ENCODE results near the gene PLK3. TPM values are rescaled to one million over a fixed set of nuclear protein-coding genes. Genes with fewer than 3 reads are reported as not detected.

PLK3 gene
- total and polyA plus RNA-seq, 9 of the 15 experiments (the other 6 are each of a cell fraction or from before 2014, with no cell fraction given): 0.52 to 22.7 (median 11.0) TPM

DNA sequence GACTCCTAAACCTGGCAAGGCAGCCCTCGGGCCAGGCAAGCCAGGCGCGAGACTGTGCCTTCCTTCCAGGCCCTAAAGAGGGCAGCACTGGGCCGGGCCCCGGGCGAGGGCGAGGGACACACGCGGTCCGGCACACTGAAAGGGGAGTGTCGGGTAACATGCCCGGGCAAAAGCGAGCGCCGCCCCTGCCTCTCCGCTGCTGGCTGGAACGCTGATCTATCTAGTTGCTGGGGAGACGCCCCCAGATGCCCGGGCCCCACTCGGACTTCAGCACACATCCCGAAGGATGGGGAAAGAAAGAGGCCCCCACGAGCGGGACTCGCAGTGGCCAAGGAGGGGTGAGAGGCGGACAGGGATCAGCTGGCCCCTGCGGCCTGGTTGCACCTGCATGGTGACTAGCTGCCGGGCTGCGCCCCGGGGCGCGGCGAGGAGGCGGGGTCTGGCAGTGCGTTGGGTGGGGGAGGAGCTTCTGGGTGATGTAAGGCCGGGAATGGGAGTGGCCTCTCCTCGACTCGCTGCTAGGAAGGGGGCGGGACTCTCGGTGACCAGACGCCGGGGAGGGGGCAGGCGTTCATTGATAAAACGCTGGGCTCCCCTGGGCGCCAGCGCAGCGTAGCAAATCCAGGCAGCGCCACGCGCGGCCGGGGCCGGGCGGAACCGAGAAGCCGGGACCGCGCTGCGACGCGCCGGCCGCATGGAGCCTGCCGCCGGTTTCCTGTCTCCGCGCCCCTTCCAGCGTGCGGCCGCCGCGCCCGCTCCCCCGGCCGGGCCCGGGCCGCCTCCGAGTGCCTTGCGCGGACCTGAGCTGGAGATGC is at the start of gene PLK3 (continued):
- no peak for TF ChIP-seq RBM15 (IDR thresholded peaks at IDR 0.05; ENCODE audit: insufficient read depth, low read length)
- TF ChIP-seq GTF2F1 (IDR thresholded peaks at IDR 0.05; ENCODE audit: low read depth, low read length): peak; percentile 78
- TF ChIP-seq BRD9 (IDR thresholded peaks at IDR 0.05; ENCODE audit: low read depth, partially characterized antibody): peak; percentile 93
- no peak for TF ChIP-seq NR2C2 (CRISPR knock-in tag; IDR thresholded peaks at IDR 0.05)
- TF ChIP-seq NR2C2 (tag; IDR thresholded peaks at IDR 0.05): peak; percentile 76
- TF ChIP-seq U2AF2 (optimal IDR thresholded peaks at IDR 0.05; ENCODE audit: low read depth, low read length): no peak
- no peak for TF ChIP-seq MEF2A (IDR thresholded peaks at IDR 0.05; ENCODE audit: control insufficient read depth, low read depth, low read length)
- TF ChIP-seq SMARCB1 (IDR thresholded peaks at IDR 0.05; ENCODE audit: insufficient read length, low read depth): peak; percentile 62
- no peak for TF ChIP-seq COPS2 (conservative IDR thresholded peaks at IDR 0.05)
- TF ChIP-seq SAP30 (IDR thresholded peaks at IDR 0.05; ENCODE audit: borderline replicate concordance, insufficient read depth, low read depth, low read length, poor library complexity, severe bottlenecking): peak; percentile 94
- TF ChIP-seq, protein P1, sequence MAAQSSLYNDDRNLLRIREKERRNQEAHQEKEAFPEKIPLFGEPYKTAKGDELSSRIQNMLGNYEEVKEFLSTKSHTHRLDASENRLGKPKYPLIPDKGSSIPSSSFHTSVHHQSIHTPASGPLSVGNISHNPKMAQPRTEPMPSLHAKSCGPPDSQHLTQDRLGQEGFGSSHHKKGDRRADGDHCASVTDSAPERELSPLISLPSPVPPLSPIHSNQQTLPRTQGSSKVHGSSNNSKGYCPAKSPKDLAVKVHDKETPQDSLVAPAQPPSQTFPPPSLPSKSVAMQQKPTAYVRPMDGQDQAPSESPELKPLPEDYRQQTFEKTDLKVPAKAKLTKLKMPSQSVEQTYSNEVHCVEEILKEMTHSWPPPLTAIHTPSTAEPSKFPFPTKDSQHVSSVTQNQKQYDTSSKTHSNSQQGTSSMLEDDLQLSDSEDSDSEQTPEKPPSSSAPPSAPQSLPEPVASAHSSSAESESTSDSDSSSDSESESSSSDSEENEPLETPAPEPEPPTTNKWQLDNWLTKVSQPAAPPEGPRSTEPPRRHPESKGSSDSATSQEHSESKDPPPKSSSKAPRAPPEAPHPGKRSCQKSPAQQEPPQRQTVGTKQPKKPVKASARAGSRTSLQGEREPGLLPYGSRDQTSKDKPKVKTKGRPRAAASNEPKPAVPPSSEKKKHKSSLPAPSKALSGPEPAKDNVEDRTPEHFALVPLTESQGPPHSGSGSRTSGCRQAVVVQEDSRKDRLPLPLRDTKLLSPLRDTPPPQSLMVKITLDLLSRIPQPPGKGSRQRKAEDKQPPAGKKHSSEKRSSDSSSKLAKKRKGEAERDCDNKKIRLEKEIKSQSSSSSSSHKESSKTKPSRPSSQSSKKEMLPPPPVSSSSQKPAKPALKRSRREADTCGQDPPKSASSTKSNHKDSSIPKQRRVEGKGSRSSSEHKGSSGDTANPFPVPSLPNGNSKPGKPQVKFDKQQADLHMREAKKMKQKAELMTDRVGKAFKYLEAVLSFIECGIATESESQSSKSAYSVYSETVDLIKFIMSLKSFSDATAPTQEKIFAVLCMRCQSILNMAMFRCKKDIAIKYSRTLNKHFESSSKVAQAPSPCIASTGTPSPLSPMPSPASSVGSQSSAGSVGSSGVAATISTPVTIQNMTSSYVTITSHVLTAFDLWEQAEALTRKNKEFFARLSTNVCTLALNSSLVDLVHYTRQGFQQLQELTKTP (IDR thresholded peaks at IDR 0.05; ENCODE audit: low read depth in 1 of 2, partially characterized antibody in 2 of 2): peak; percentile 23 to 41
- TF ChIP-seq, protein P2, sequence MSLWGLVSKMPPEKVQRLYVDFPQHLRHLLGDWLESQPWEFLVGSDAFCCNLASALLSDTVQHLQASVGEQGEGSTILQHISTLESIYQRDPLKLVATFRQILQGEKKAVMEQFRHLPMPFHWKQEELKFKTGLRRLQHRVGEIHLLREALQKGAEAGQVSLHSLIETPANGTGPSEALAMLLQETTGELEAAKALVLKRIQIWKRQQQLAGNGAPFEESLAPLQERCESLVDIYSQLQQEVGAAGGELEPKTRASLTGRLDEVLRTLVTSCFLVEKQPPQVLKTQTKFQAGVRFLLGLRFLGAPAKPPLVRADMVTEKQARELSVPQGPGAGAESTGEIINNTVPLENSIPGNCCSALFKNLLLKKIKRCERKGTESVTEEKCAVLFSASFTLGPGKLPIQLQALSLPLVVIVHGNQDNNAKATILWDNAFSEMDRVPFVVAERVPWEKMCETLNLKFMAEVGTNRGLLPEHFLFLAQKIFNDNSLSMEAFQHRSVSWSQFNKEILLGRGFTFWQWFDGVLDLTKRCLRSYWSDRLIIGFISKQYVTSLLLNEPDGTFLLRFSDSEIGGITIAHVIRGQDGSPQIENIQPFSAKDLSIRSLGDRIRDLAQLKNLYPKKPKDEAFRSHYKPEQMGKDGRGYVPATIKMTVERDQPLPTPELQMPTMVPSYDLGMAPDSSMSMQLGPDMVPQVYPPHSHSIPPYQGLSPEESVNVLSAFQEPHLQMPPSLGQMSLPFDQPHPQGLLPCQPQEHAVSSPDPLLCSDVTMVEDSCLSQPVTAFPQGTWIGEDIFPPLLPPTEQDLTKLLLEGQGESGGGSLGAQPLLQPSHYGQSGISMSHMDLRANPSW (CRISPR knock-in tag; IDR thresholded peaks at IDR 0.05): 0 out of 2 replicates have a peak, but pooled peaks have one; percentile 84
- TF ChIP-seq, protein P3, sequence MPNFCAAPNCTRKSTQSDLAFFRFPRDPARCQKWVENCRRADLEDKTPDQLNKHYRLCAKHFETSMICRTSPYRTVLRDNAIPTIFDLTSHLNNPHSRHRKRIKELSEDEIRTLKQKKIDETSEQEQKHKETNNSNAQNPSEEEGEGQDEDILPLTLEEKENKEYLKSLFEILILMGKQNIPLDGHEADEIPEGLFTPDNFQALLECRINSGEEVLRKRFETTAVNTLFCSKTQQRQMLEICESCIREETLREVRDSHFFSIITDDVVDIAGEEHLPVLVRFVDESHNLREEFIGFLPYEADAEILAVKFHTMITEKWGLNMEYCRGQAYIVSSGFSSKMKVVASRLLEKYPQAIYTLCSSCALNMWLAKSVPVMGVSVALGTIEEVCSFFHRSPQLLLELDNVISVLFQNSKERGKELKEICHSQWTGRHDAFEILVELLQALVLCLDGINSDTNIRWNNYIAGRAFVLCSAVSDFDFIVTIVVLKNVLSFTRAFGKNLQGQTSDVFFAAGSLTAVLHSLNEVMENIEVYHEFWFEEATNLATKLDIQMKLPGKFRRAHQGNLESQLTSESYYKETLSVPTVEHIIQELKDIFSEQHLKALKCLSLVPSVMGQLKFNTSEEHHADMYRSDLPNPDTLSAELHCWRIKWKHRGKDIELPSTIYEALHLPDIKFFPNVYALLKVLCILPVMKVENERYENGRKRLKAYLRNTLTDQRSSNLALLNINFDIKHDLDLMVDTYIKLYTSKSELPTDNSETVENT (CRISPR knock-in tag; IDR thresholded peaks at IDR 0.05): peak; percentile 39
- TF ChIP-seq, protein P4, sequence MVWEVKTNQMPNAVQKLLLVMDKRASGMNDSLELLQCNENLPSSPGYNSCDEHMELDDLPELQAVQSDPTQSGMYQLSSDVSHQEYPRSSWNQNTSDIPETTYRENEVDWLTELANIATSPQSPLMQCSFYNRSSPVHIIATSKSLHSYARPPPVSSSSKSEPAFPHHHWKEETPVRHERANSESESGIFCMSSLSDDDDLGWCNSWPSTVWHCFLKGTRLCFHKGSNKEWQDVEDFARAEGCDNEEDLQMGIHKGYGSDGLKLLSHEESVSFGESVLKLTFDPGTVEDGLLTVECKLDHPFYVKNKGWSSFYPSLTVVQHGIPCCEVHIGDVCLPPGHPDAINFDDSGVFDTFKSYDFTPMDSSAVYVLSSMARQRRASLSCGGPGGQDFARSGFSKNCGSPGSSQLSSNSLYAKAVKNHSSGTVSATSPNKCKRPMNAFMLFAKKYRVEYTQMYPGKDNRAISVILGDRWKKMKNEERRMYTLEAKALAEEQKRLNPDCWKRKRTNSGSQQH (CRISPR knock-in tag; IDR thresholded peaks at IDR 0.05): peak; percentile 35; the same call in 1 of the 2 replicates
- no peak for TF ChIP-seq ZKSCAN3 (CRISPR knock-in tag; IDR thresholded peaks at IDR 0.05)
- TF ChIP-seq MTA3 (IDR thresholded peaks at IDR 0.05; ENCODE audit: borderline replicate concordance): peak; percentile 96
